HEK293 (cell line): ENCODE data around the gene RIN1.
A peak's percentile ranks its signal among the peaks of the same experiment; 100 is the strongest.

Experiments used
- CTCF ChIA-PET: fragments of 350-600 bp; formaldehyde crosslinking; extraction: SDS; loops from one replicate; lab custom pipeline; 2021; ENCODE audit warnings: antibody characterized with exemption; lab: Yijun Ruan, JAX
- POLR2A ChIA-PET: fragments of 300-600 bp; formaldehyde crosslinking; extraction: SDS; loops from one replicate; lab custom pipeline; 2020; ENCODE audit warnings: antibody characterized with exemption, inconsistent platforms; lab: Yijun Ruan, JAX
- H3K27ac ChIP-seq: fragments of 200-500 bp; sonication (Bioruptor generic); 2 replicates; pipeline ENCODE4 v1.5.1; 2014; ENCODE audit warnings: low read depth, low read length, control low read depth, inconsistent platforms; ENCODE audit errors: extremely low read depth
- H3K36me3 ChIP-seq, 2 experiments: fragments of 200-500 bp in 1 of 2; sonication (Bioruptor generic) in 1 of 2; 1 replicate in 1 of 2; 2 replicates in 1 of 2; pipeline ENCODE4 v1.5.1; 2014 to 2017; ENCODE audit warnings: inconsistent platforms in 2 of 2, low read length in 2 of 2; ENCODE audit not compliant: control insufficient read depth in 2 of 2, insufficient read depth in 1 of 2
- H3K4me1 ChIP-seq: fragments of 200-500 bp; sonication (Bioruptor generic); 2 replicates; pipeline ENCODE4 v1.5.1; 2014; ENCODE audit warnings: mild to moderate bottlenecking, low read length, inconsistent platforms; ENCODE audit not compliant: control insufficient read depth, insufficient read depth
- H3K4me3 ChIP-seq: 2 replicates; pipeline ENCODE4 v1.5.1; 2011; ENCODE audit warnings: low read depth, mild to moderate bottlenecking, control low read depth, low read length, moderate library complexity
- H3K9me3 ChIP-seq: fragments of 200-500 bp; sonication (Bioruptor generic); 2 replicates; pipeline ENCODE4 v1.5.1; 2014; ENCODE audit warnings: low read depth, low read length, inconsistent platforms; ENCODE audit not compliant: control insufficient read depth, insufficient read depth
- KLF7 ChIP-seq: fragments of 450-650 bp; formaldehyde crosslinking; IDR thresholded peaks from 2 replicates; pipeline ENCODE4 v1.5.1; 2016; ENCODE audit warnings: missing biosample characterization, missing genetic modification characterization, borderline replicate concordance
- KLF9 ChIP-seq: fragments of 450-650 bp; formaldehyde crosslinking; IDR thresholded peaks from 2 replicates; pipeline ENCODE4 v1.5.1; 2016; ENCODE audit warnings: missing biosample characterization, missing genetic modification characterization, low read depth
- MYNN ChIP-seq: fragments of 450-650 bp; formaldehyde crosslinking; IDR thresholded peaks from 2 replicates; pipeline ENCODE4 v1.5.1; 2016; ENCODE audit warnings: missing biosample characterization, missing genetic modification characterization, borderline replicate concordance
- MZF1 ChIP-seq: fragments of 450-650 bp; formaldehyde crosslinking; IDR thresholded peaks from 2 replicates; pipeline ENCODE4 v1.5.1; 2017; ENCODE audit warnings: missing biosample characterization, missing genetic modification characterization, borderline replicate concordance
- ZBTB17 ChIP-seq: fragments of 450-650 bp; formaldehyde crosslinking; IDR thresholded peaks from 2 replicates; pipeline ENCODE4 v1.5.1; 2016; ENCODE audit warnings: missing biosample characterization, missing genetic modification characterization
- ZBTB21 ChIP-seq: fragments of 450-650 bp; formaldehyde crosslinking; IDR thresholded peaks from 2 replicates; pipeline ENCODE4 v1.5.1; 2017; ENCODE audit warnings: missing biosample characterization, missing genetic modification characterization
- ZFHX2 ChIP-seq: fragments of 450-650 bp; formaldehyde crosslinking; conservative IDR thresholded peaks from 2 replicates; pipeline ENCODE4 v1.5.1; 2016; ENCODE audit warnings: missing biosample characterization, missing genetic modification characterization
- ZFP37 ChIP-seq: fragments of 450-650 bp; formaldehyde crosslinking; IDR thresholded peaks from 2 replicates; pipeline ENCODE4 v1.5.1; 2016; ENCODE audit warnings: missing biosample characterization, missing genetic modification characterization
- ZIC2 ChIP-seq: fragments of 450-650 bp; formaldehyde crosslinking; IDR thresholded peaks from 2 replicates; pipeline ENCODE4 v1.5.1; 2016; ENCODE audit warnings: missing biosample characterization, missing genetic modification characterization
- ZNF133 ChIP-seq: fragments of 450-650 bp; formaldehyde crosslinking; IDR thresholded peaks from 2 replicates; pipeline ENCODE4 v1.5.1; 2016; ENCODE audit warnings: missing biosample characterization, missing genetic modification characterization
- ZNF175 ChIP-seq: fragments of 450-650 bp; formaldehyde crosslinking; IDR thresholded peaks from 2 replicates; pipeline ENCODE4 v1.5.1; 2016; ENCODE audit warnings: missing biosample characterization, missing genetic modification characterization
- ZNF19 ChIP-seq: fragments of 450-650 bp; formaldehyde crosslinking; IDR thresholded peaks from 2 replicates; pipeline ENCODE4; 2016; ENCODE audit warnings: missing biosample characterization, missing genetic modification characterization, low read depth
- ZNF214 ChIP-seq: fragments of 450-650 bp; formaldehyde crosslinking; IDR thresholded peaks from 2 replicates; pipeline ENCODE4 v1.5.1; 2017; ENCODE audit warnings: missing biosample characterization, mild to moderate bottlenecking, missing genetic modification characterization, borderline replicate concordance
- ZNF354C ChIP-seq: fragments of 450-650 bp; formaldehyde crosslinking; IDR thresholded peaks from 2 replicates; pipeline ENCODE4 v1.5.1; 2016; ENCODE audit warnings: missing biosample characterization, missing genetic modification characterization, low read depth, borderline replicate concordance
- ZNF366 ChIP-seq: fragments of 450-650 bp; formaldehyde crosslinking; conservative IDR thresholded peaks from 2 replicates; pipeline ENCODE4 v1.5.1; 2016; ENCODE audit warnings: missing biosample characterization, missing genetic modification characterization
- ZNF449 ChIP-seq: fragments of 450-650 bp; formaldehyde crosslinking; IDR thresholded peaks from 2 replicates; pipeline ENCODE4 v1.5.1; 2017; ENCODE audit warnings: missing biosample characterization, mild to moderate bottlenecking, missing genetic modification characterization, moderate library complexity
- ZNF473 ChIP-seq: fragments of 450-650 bp; formaldehyde crosslinking; IDR thresholded peaks from 2 replicates; pipeline ENCODE4 v1.5.1; 2017; ENCODE audit warnings: missing biosample characterization, missing genetic modification characterization
- ZNF555 ChIP-seq: fragments of 450-650 bp; formaldehyde crosslinking; conservative IDR thresholded peaks from 2 replicates; pipeline ENCODE4 v1.5.1; 2017; ENCODE audit warnings: missing biosample characterization, mild to moderate bottlenecking, missing genetic modification characterization, inconsistent platforms
- ZNF596 ChIP-seq: fragments of 450-650 bp; IDR thresholded peaks from 2 replicates; pipeline ENCODE4 v1.5.0; 2018; ENCODE audit warnings: missing biosample characterization, mild to moderate bottlenecking, missing genetic modification characterization, moderate library complexity
- ZNF654 ChIP-seq: fragments of 450-650 bp; formaldehyde crosslinking; IDR thresholded peaks from 2 replicates; pipeline ENCODE4 v1.5.1; 2016; ENCODE audit warnings: low read depth, missing biosample characterization, missing genetic modification characterization
- ZNF660 ChIP-seq: fragments of 450-650 bp; IDR thresholded peaks from 2 replicates; pipeline ENCODE4 v1.5.1; 2018; ENCODE audit warnings: missing biosample characterization, mild to moderate bottlenecking, missing genetic modification characterization
- ZXDB ChIP-seq: fragments of 450-650 bp; formaldehyde crosslinking; IDR thresholded peaks from 2 replicates; pipeline ENCODE4 v1.5.1; 2016; ENCODE audit warnings: missing biosample characterization, missing genetic modification characterization
- TF ChIP-seq, protein P1 (sequence below): fragments of 450-650 bp; formaldehyde crosslinking; conservative IDR thresholded peaks from 2 replicates; pipeline ENCODE4 v1.5.1; 2016; ENCODE audit warnings: low read depth, missing biosample characterization, missing genetic modification characterization

The RIN1 gene

GRCh38 chr11:66363805-66364535 is 27.7 kb upstream of the RIN1 start (continued):
- TF ChIP-seq, protein P1, sequence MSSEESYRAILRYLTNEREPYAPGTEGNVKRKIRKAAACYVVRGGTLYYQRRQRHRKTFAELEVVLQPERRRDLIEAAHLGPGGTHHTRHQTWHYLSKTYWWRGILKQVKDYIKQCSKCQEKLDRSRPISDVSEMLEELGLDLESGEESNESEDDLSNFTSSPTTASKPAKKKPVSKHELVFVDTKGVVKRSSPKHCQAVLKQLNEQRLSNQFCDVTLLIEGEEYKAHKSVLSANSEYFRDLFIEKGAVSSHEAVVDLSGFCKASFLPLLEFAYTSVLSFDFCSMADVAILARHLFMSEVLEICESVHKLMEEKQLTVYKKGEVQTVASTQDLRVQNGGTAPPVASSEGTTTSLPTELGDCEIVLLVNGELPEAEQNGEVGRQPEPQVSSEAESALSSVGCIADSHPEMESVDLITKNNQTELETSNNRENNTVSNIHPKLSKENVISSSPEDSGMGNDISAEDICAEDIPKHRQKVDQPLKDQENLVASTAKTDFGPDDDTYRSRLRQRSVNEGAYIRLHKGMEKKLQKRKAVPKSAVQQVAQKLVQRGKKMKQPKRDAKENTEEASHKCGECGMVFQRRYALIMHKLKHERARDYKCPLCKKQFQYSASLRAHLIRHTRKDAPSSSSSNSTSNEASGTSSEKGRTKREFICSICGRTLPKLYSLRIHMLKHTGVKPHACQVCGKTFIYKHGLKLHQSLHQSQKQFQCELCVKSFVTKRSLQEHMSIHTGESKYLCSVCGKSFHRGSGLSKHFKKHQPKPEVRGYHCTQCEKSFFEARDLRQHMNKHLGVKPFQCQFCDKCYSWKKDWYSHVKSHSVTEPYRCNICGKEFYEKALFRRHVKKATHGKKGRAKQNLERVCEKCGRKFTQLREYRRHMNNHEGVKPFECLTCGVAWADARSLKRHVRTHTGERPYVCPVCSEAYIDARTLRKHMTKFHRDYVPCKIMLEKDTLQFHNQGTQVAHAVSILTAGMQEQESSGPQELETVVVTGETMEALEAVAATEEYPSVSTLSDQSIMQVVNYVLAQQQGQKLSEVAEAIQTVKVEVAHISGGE (tag by site-specific recombination) = no peak
- TF ChIP-seq ZNF354C (no peak), MZF1 (tag by site-specific recombination) (no peak), ZIC2 (tag by site-specific recombination) (peak; percentile 71), ZNF133 (tag by site-specific recombination) (no peak), ZNF214 (tag by site-specific recombination) (no peak), KLF9 (no peak)

DNA sequence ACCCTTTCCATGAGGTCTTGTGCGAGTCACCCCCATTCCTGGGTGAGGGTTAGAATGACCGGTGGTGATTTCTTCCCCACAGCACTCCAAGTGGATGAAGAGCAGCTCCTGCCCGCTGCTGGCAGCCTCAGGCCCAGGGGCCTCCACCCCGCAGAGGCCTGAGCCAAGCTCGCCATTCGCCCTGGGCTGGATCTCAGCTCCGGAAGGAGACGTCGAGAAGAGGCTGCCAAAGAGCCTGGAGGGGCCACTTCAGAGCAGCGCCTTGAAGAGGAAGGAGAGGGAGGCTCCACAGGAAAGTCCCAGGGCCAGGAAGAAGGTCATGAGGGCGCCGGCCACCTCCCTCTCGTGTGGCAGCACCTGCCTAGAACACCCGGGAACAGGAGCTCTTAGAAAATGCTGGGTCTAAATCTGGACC is 27.0 kb upstream of the RIN1 start:
- no peak overlapping the region for H3K4me3 ChIP-seq
- no peaks in the 10 kb centered on the region for H3K4me1 ChIP-seq
- POLR2A ChIA-PET = interaction anchor here (0.6 to 2.2 kb wide), 3 partner anchors 9 to 19 kb away, joined by 3 to 7 read pairs (median 4); partner anchors contain the start of gene SLC29A2
- TF ChIP-seq ZNF473 = no peak
- TF ChIP-seq ZNF596 (tag by site-specific recombination) = no peak
- TF ChIP-seq ZNF654 = no peak
- no peak for TF ChIP-seq KLF7 (tag by site-specific recombination)
- TF ChIP-seq ZFHX2 (tag by site-specific recombination) = no peak
- no peak for TF ChIP-seq ZNF175 (tag by site-specific recombination)
- TF ChIP-seq ZXDB (tag by site-specific recombination) = no peak
- TF ChIP-seq ZNF555 (tag by site-specific recombination) = no peak
- TF ChIP-seq ZNF19 (tag by site-specific recombination) = no peak
- no peak for TF ChIP-seq MYNN (tag by site-specific recombination)
- no peak for TF ChIP-seq ZBTB17 (tag by site-specific recombination)
- no peak for TF ChIP-seq ZNF449
- no peak for TF ChIP-seq ZNF366 (tag by site-specific recombination)
- TF ChIP-seq ZBTB21 (tag by site-specific recombination) = no peak
- no peak for TF ChIP-seq ZFP37 (tag by site-specific recombination)
- no peak for TF ChIP-seq ZNF660
- TF ChIP-seq, all 188 proteins: peak for 0
- H3K27ac ChIP-seq = no peak overlapping the region
- H3K9me3 ChIP-seq = no peaks in the 10 kb centered on the region
- CTCF ChIA-PET = interaction anchor here (0.6 to 5.6 kb wide), 25 partner anchors 8 to 1063 kb away, joined by 3 to 58 read pairs (median 4); partner anchors contain the start of genes BRMS1 and SLC29A2
- H3K36me3 ChIP-seq = peaks cover 0 to 47% of the 10 kb centered on the region in 2 experiments; a peak in 1 of 3 replicates
